Fibroblast of the aortic adventitia (primary cell): ENCODE data around the gene HOXD12. TPM values are rescaled to one million over a fixed set of nuclear protein-coding genes. Genes with fewer than 3 reads are reported as not detected.
A peak's percentile ranks its signal among the peaks of the same experiment; 100 is the strongest.

Experiments used
- DNase-seq: peaks from one replicate; pipeline ENCODE4 v3.0.0-alpha.2; 2010; ENCODE audit warnings: low read depth
- H3K4me3 ChIP-seq: 2 replicates; pipeline ENCODE4 v1.5.1; 2011; ENCODE audit warnings: low read depth, mild to moderate bottlenecking, control low read depth, low read length, moderate library complexity
- total RNA-seq: library from RNA; depleted of rRNA; stranded (reverse); fragments of >200 nt; gene quantifications from 2 replicates; pipeline ENCODE4 v1.2.3, GENCODE V29; 2012; ENCODE audit warnings: low replicate concordance
- TF ChIP-seq, protein P1 (sequence below): IDR thresholded peaks from 2 replicates; pipeline ENCODE4 v1.5.1; 2011; ENCODE audit warnings: mild to moderate bottlenecking, low read length, control low read depth, inconsistent platforms; ENCODE audit not compliant: insufficient read depth

HOXD12 gene
- total RNA-seq, 1 donor: not detected

- no peak overlapping the region for H3K4me3 ChIP-seq
- TF ChIP-seq, protein P1, sequence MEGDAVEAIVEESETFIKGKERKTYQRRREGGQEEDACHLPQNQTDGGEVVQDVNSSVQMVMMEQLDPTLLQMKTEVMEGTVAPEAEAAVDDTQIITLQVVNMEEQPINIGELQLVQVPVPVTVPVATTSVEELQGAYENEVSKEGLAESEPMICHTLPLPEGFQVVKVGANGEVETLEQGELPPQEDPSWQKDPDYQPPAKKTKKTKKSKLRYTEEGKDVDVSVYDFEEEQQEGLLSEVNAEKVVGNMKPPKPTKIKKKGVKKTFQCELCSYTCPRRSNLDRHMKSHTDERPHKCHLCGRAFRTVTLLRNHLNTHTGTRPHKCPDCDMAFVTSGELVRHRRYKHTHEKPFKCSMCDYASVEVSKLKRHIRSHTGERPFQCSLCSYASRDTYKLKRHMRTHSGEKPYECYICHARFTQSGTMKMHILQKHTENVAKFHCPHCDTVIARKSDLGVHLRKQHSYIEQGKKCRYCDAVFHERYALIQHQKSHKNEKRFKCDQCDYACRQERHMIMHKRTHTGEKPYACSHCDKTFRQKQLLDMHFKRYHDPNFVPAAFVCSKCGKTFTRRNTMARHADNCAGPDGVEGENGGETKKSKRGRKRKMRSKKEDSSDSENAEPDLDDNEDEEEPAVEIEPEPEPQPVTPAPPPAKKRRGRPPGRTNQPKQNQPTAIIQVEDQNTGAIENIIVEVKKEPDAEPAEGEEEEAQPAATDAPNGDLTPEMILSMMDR: no peak
Observed at GRCh38 chr2:176095421-176095820, 4.2 kb upstream of the HOXD12 start.

GRCh38 chr2:176096243-176096985 lies 3.2 kb upstream of the HOXD12 start:
- peak; percentile 29 for DNase-seq

More at GRCh38 chr2:176095421-176095820, 4.2 kb upstream of the HOXD12 start:
- no peak for DNase-seq

DNA sequence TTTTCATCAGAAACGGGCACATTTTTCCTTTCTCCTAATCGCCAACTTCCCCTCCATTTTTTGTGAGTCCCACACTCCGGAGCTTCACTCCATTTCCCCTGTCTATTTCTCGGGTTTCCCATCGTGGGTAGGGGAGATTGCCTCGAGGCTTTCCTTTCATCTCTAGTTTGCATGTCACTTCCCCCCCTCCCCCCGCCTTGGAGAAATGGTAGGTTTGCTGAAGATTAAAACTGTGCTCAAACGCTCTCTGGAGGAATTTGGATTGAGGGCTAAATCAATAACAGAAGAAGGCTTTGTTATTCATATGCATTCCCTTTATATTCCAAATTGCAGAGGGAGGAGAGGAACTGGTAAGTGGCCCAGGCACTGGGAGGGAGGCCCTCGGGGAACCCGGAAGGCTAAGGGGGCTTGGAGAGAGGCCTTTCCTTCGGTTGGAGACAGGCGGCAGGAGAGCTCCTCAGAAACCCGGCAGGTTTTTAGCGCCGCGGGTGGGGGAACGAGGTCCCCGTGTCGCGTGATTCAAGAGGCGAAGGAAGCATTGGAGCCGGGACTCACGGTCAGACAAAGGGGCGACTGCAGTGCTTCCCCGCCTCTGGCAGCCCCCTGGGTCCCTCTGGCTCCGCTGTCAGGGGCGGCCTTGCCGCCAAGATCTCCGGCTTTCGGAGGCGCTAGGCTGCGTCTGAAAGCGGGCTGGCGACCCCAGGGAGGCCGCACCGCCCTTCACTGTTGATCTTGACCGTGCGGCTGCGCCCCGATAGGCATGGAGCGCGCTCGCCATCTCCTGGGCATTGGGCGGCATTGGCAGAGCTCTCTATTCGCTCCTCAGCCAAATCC lies 2.4 kb upstream of the HOXD12 start:
- TF ChIP-seq, protein P1: peak; percentile 90
- H3K4me3 ChIP-seq: peak overlapping the region; percentile 59
- DNase-seq: peak; percentile 59

More at GRCh38 chr2:176096243-176096985, 3.2 kb upstream of the HOXD12 start:
- TF ChIP-seq, protein P1: no peak
- peak overlapping the region; percentile 56 for H3K4me3 ChIP-seq

- no peak for DNase-seq
- TF ChIP-seq, protein P1: no peak
- H3K4me3 ChIP-seq: no peak overlapping the region
Observed at GRCh38 chr2:176097820-176098365, 1.7 kb upstream of the HOXD12 start.

DNA sequence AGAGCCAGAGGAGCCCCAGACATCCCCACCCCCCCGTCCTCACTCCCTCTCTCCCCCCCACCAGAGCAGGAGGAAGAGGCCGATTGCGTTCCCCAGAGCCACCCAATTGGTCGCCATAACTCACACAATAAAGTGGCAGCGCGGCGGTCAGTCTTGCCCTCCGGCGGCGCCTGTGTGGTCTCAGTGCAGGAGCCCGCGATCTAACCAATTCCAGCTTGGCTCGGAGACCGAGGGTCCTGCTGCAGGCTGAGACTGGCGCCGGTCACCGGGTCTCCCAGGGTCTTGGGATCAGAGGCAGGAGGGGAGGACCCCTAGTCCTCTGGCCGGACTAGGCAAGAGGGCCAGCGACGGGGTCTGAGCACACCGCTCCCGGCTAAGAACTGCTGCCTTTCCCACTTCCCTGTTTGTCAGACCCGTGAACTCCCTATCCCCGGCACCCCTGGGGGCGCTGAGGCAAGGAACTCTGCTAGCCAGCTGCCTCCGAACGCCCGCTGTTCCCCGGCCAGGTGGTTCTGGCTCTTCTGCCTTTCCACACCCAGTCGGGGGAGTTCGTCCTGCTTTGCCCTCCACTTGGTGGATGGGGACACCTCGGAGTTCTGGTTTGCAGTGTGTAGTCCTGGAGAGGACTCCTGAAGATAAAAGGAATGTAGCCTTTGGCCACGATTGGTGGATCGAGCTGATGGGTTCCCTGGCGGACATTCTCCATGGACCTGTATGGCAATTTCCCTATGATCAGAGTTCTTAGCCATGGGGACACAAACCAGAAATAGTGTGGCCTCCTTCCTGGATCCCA lies 1.0 kb upstream of the HOXD12 start:
- no peak overlapping the region for H3K4me3 ChIP-seq
- TF ChIP-seq, protein P1: no peak
- DNase-seq: no peak

- H3K4me3 ChIP-seq: no peak overlapping the region
- no peak for DNase-seq
- TF ChIP-seq, protein P1: no peak
Observed at GRCh38 chr2:176099159-176099727, 352 bp upstream of the HOXD12 start.
